Stimulated activated CD4-positive, alpha-beta T cell treated with anti-CD3 and anti-CD28 coated beads, Interleukin-12 subunit alpha, Interleukin-12 subunit beta, amount 100 ng/mL, for 48 hours (primary cell): ENCODE data around the gene ZNF717.
"Not testable (repeated sequence)": the region's sequence is repeated elsewhere in the genome, so short reads cannot be mapped to it uniquely, and the experiment has no call there.

Source experiments
- DNase-seq, 3 donors: peaks; one replicate each; pipeline ENCODE4 v3.0.0-alpha.2; 2020; ENCODE audit warnings: low read depth in 2 of 3, low spot score in 1 of 3

Gene ZNF717

GRCh38 chr3:75785081-75785755, at the start of gene ZNF717:
TSS of gene ZNF717 (minus strand) at chr3:75785549. CDS start at chr3:75783362, 2,187 bp downstream.
- DNase-seq = peak; percentile 87 to 94 (median 92)

GRCh38 chr3:75831076-75831475, 45.7 kb upstream of the ZNF717 start:
- DNase-seq = not testable (repeated sequence)

- not testable (repeated sequence) for DNase-seq
Observed at GRCh38 chr3:75818019-75818418, 32.7 kb upstream of the ZNF717 start.

- DNase-seq = not testable (repeated sequence)
Observed at GRCh38 chr3:75816287-75817180, 31.2 kb upstream of the ZNF717 start.

GRCh38 chr3:75814797-75815196, 29.4 kb upstream of the ZNF717 start:
- no peak for DNase-seq

GRCh38 chr3:75782506-75782905, 2.8 kb downstream of the ZNF717 start:
- no peak for DNase-seq

- DNase-seq = peak in 1 of 3 donors; percentile 20
Observed at GRCh38 chr3:75781079-75781745, 4.1 kb downstream of the ZNF717 start.

- not testable (repeated sequence) for DNase-seq
Observed at GRCh38 chr3:75777742-75778141, 7.6 kb downstream of the ZNF717 start.

- not testable (repeated sequence) for DNase-seq
Observed at GRCh38 chr3:75771631-75772030, 13.7 kb downstream of the ZNF717 start.

- no peak for DNase-seq
Observed at GRCh38 chr3:75768303-75769017, 16.9 kb downstream of the ZNF717 start.

GRCh38 chr3:75737831-75738493, 47.4 kb downstream of the ZNF717 start:
- no peak for DNase-seq

GRCh38 chr3:75727985-75728384, 57.4 kb downstream of the ZNF717 start:
- no peak for DNase-seq

- no peak for DNase-seq
Observed at GRCh38 chr3:75692061-75692460, 93.3 kb downstream of the ZNF717 start.

- no peak for DNase-seq
Observed at GRCh38 chr3:75687323-75687722, 98.0 kb downstream of the ZNF717 start.
